IMR-90 (cell line): Measurements from ENCODE around the gene ARHGDIA. TPM values are rescaled to one million over a fixed set of nuclear protein-coding genes. Genes with fewer than 3 reads are reported as not detected.

Experiments
- ATAC-seq: fragments of 200-7000 bp; cut with Tn5 transposase; 2 replicates; pipeline ENCODE4 v1.9.1; 2020; ENCODE audit warnings: low read depth, mild to moderate bottlenecking, moderate library complexity
- BruUV-seq: library from RNA; stranded (reverse); fragments of 400-500 nt; replicated peaks from 2 replicates; lab custom pipeline; 2021; lab: Mats Ljungman, UMichigan
- CTCF ChIA-PET: fragments of 300-600 bp; formaldehyde crosslinking; extraction: SDS; loops from one replicate; lab custom pipeline; 2021; ENCODE audit warnings: antibody characterized with exemption; lab: Yijun Ruan, JAX
- POLR2A ChIA-PET: fragments of 300-600 bp; sonication (Branson Sonifier 250); formaldehyde crosslinking; loops from one replicate; lab custom pipeline; 2022; ENCODE audit warnings: antibody characterized with exemption; ENCODE audit not compliant: unreplicated experiment; lab: Charles Lee
- DNase-seq: peaks from one replicate; pipeline ENCODE4 v3.0.0; 2013
- H2AFZ ChIP-seq: replicated peaks from 2 replicates; pipeline ENCODE3; 2013; ENCODE audit warnings: low read length, mild to moderate bottlenecking; ENCODE audit not compliant: poor library complexity
- H2AK5ac ChIP-seq: 2 replicates; pipeline ENCODE4 v1.6.1; 2013; ENCODE audit warnings: low read depth, low read length, inconsistent platforms
- H2AK9ac ChIP-seq: replicated peaks from 2 replicates; pipeline ENCODE3; 2013; ENCODE audit warnings: mild to moderate bottlenecking, low read depth, low read length, moderate library complexity; ENCODE audit not compliant: poor library complexity
- H2BK120ac ChIP-seq: 2 replicates; pipeline ENCODE4 v1.6.1; 2013; ENCODE audit warnings: low read depth, low read length, inconsistent platforms
- H2BK15ac ChIP-seq: 3 replicates; pipeline ENCODE4 v1.6.1; 2013; ENCODE audit warnings: low read depth, low read length, inconsistent platforms
- H2BK20ac ChIP-seq: 2 replicates; pipeline ENCODE4 v1.6.1; 2013; ENCODE audit warnings: low read depth, mild to moderate bottlenecking, inconsistent platforms, low read length, moderate library complexity
- H2BK5ac ChIP-seq: 2 replicates; pipeline ENCODE4 v1.6.1; 2013; ENCODE audit warnings: mild to moderate bottlenecking, low read depth, low read length, inconsistent platforms; ENCODE audit not compliant: poor library complexity, severe bottlenecking
- H3K14ac ChIP-seq: replicated peaks from 2 replicates; pipeline ENCODE4 v1.6.1; 2013; ENCODE audit warnings: low read depth, low read length, inconsistent platforms
- H3K18ac ChIP-seq: 2 replicates; pipeline ENCODE4 v1.6.1; 2013; ENCODE audit warnings: low read depth, low read length, control low read depth
- H3K23ac ChIP-seq: 2 replicates; pipeline ENCODE4 v1.6.1; 2013; ENCODE audit warnings: low read depth, low read length, inconsistent platforms
- H3K27ac ChIP-seq: 2 replicates; pipeline ENCODE4 v1.5.1; 2013; ENCODE audit warnings: mild to moderate bottlenecking, control low read depth, low read length; ENCODE audit not compliant: insufficient read depth
- H3K27me3 ChIP-seq: 2 replicates; pipeline ENCODE4 v1.6.1; 2013; ENCODE audit warnings: low read length; ENCODE audit not compliant: control insufficient read depth, insufficient read depth
- H3K36me3 ChIP-seq: 2 replicates; pipeline ENCODE4 v1.6.1; 2013; ENCODE audit warnings: low read length, mixed read lengths; ENCODE audit not compliant: control insufficient read depth, insufficient read depth
- H3K4ac ChIP-seq: 2 replicates; pipeline ENCODE4 v1.6.1; 2013; ENCODE audit warnings: low read depth, low read length, inconsistent platforms
- H3K4me1 ChIP-seq: 2 replicates; pipeline ENCODE4 v1.6.1; 2013; ENCODE audit warnings: low read length, mixed read lengths; ENCODE audit not compliant: control insufficient read depth, insufficient read depth
- H3K4me2 ChIP-seq: 2 replicates; pipeline ENCODE4 v1.6.1; 2013; ENCODE audit warnings: low read depth, mild to moderate bottlenecking, control low read depth, low read length, moderate library complexity
- H3K4me3 ChIP-seq: 2 replicates; pipeline ENCODE4 v1.5.1; 2013; ENCODE audit warnings: low read depth, mild to moderate bottlenecking, control low read depth, low read length, moderate library complexity; ENCODE audit not compliant: insufficient read depth
- H3K56ac ChIP-seq: 2 replicates; pipeline ENCODE4 v1.6.1; 2013; ENCODE audit warnings: low read length, inconsistent platforms; ENCODE audit not compliant: insufficient read depth; ENCODE audit errors: extremely low read depth
- H3K79me1 ChIP-seq, 2 experiments: 2 replicates each; pipeline ENCODE4 v1.6.1; 2013; ENCODE audit warnings: low read length in 2 of 2, inconsistent platforms in 1 of 2, low read depth in 1 of 2
- H3K9ac ChIP-seq: 2 replicates; pipeline ENCODE4 v1.6.1; 2013; ENCODE audit warnings: low read depth, low read length, control low read depth
- H3K9me1 ChIP-seq: 2 replicates; pipeline ENCODE4 v1.6.1; 2013; ENCODE audit warnings: low read length, inconsistent platforms; ENCODE audit not compliant: insufficient read depth
- H3K9me3 ChIP-seq: 2 replicates; pipeline ENCODE4 v1.6.1; 2013; ENCODE audit warnings: low read length; ENCODE audit not compliant: control insufficient read depth, insufficient read depth
- H4K20me1 ChIP-seq: 2 replicates; pipeline ENCODE4 v1.6.1; 2013; ENCODE audit warnings: low read length, inconsistent platforms; ENCODE audit not compliant: insufficient read depth
- H4K5ac ChIP-seq: 2 replicates; pipeline ENCODE4 v1.6.1; 2013; ENCODE audit warnings: mild to moderate bottlenecking, low read depth, low read length, control low read depth
- H4K8ac ChIP-seq, 2 experiments: 2 replicates each; pipeline ENCODE4 v1.6.1; 2013; ENCODE audit warnings: low read depth in 2 of 2, low read length in 2 of 2, control low read depth in 1 of 2, inconsistent platforms in 1 of 2
- H4K91ac ChIP-seq: 2 replicates; pipeline ENCODE4 v1.6.1; 2013; ENCODE audit warnings: low read depth, low read length, inconsistent platforms; ENCODE audit not compliant: insufficient read depth
- MAFK ChIP-seq: IDR thresholded peaks from 2 replicates; pipeline ENCODE4 v1.6.1; 2012; ENCODE audit warnings: low read depth, low read length, improper control_type of control experiment
- MXI1 ChIP-seq: IDR thresholded peaks from 2 replicates; pipeline ENCODE4 v1.6.1; 2012; ENCODE audit warnings: low read depth, mild to moderate bottlenecking, low read length, moderate library complexity, borderline replicate concordance
- NFE2L2 ChIP-seq: fragments of 150-350 bp; IDR thresholded peaks from 2 replicates; pipeline ENCODE4 v1.6.1; 2016; ENCODE audit warnings: low read depth, mild to moderate bottlenecking, low read length
- POLR2A ChIP-seq: IDR thresholded peaks from 2 replicates; pipeline ENCODE4 v1.6.1; 2012; ENCODE audit warnings: mild to moderate bottlenecking, low read depth, low read length
- SMC3 ChIP-seq: fragments of 150-350 bp; IDR thresholded peaks from 2 replicates; pipeline ENCODE4 v1.6.1; 2016; ENCODE audit warnings: low read depth, mild to moderate bottlenecking, antibody characterized with exemption, low read length, moderate library complexity
- USF2 ChIP-seq: fragments of 150-350 bp; IDR thresholded peaks from 2 replicates; pipeline ENCODE4 v1.6.1; 2017; ENCODE audit warnings: mild to moderate bottlenecking, antibody characterized with exemption, low read length, low read depth
- WGBS, 2 experiments: methylation state at CpG; one replicate each; pipeline versions ENCODE4 v1.1.5 to v1.1.7; 2013; ENCODE audit warnings: missing lambda C conversion rate in 2 of 2; ENCODE audit not compliant: insufficient read length in 1 of 2; ENCODE audit errors: extremely low coverage in 2 of 2; 5-methylcytosine and 5-hydroxymethylcytosine counted together
- dilution Hi-C: fragments of 300-500 bp; cut with HindIII; formaldehyde crosslinking; loops from one replicate; pipeline ENCODE4 v1.14.3; 2018; ENCODE audit warnings: low sequenced_read_pairs; ENCODE audit not compliant: unreplicated experiment
- in situ Hi-C: fragments of 300-500 bp; cut with MboI; formaldehyde crosslinking; loops from 3 replicates; pipeline ENCODE4 v1.14.3; 2019; ENCODE audit warnings: low sequenced_read_pairs, inconsistent platforms, mixed read lengths
- intact Hi-C: fragments of 100-400 bp; cut with micrococcal nuclease; formaldehyde crosslinking; loops from 2 replicates; pipeline ENCODE4 v1.10.0; 2022
- polyA plus RNA-seq, 3 experiments: library from polyadenylated mRNA; depleted of rRNA; stranded (reverse); fragments of >200 nt; gene quantifications; 2 replicates each; pipeline ENCODE4 v1.2.3, GENCODE V29; 2012; ENCODE audit warnings: low replicate concordance in 1 of 3
- total RNA-seq: library from RNA; depleted of rRNA; stranded (reverse); fragments of >200 nt; gene quantifications from 2 replicates; pipeline ENCODE4 v1.2.3, GENCODE V29; 2012

Gene ARHGDIA
- total and polyA plus RNA-seq, 2 of the 4 experiments (the other 2 are of a cell fraction), result 62.7 to 362 TPM

- Histone ChIP-seq H3K23ac (no peak overlapping the region), H4K8ac (no peak overlapping the region), H2AFZ (no peak overlapping the region), H3K9me3 (no peaks in the 10 kb centered on the region), H3K4ac (no peak overlapping the region), H4K91ac (no peak overlapping the region), H3K4me3 (no peak overlapping the region), H3K79me1 (peaks cover 2 to 4% of the 10 kb centered on the region in 2 experiments; a peak in 3 of 4 replicates), H2BK20ac (no peak overlapping the region), H2BK15ac (no peak overlapping the region), H3K4me1 (no peaks in the 10 kb centered on the region; the same call in 1 of the 2 replicates), H3K9me1 (peaks cover 6% of the 10 kb centered on the region; the same call in 1 of the 2 replicates), H3K56ac (no peak overlapping the region), H3K9ac (no peak overlapping the region), H3K27ac (no peak overlapping the region), H2AK5ac (no peak overlapping the region), H3K4me2 (no peak overlapping the region), H2BK120ac (no peak overlapping the region), H3K14ac (no peak overlapping the region), H2BK5ac (no peak overlapping the region), H3K36me3 (peaks cover 22% of the 10 kb centered on the region), H4K20me1 (peaks cover 19% of the 10 kb centered on the region), H3K18ac (no peak overlapping the region), H4K5ac (no peak overlapping the region), H2AK9ac (no peak overlapping the region), H3K27me3 (no peaks in the 10 kb centered on the region)
- no peak for DNase-seq
- TF ChIP-seq USF2 (no peak), SMC3 (no peak), NFE2L2 (no peak), MXI1 (no peak), MAFK (no peak), POLR2A (no peak)
- dilution Hi-C loops (no loop called here), in situ Hi-C loops (no loop called here), intact Hi-C loops (no loop called here)
- 91% methylated on average over 11 of the region's 15 CpGs; no CpG with 5 or more reads in 1 of the 2 experiments for WGBS, 2 experiments
- CTCF ChIA-PET, result no interaction called here
- POLR2A ChIA-PET, result no interaction called here
- ATAC-seq, result no peak
- BruUV-seq, result no TSS peak
These were observed 31.8 kb downstream of the ARHGDIA start for GRCh38 chr17:81839301-81839700.
